KOPT-K1 (cell line): ENCODE results near the gene THAP12.

ENCODE experiments used
- H3K27ac ChIP-seq: fragments of 200-600 bp; sonication (generic); 2 replicates; pipeline ENCODE4 v1.5.1; 2016; ENCODE audit warnings: antibody characterized with exemption, mild to moderate bottlenecking, low read depth, low read length; ENCODE audit not compliant: poor library complexity, severe bottlenecking
- H3K36me3 ChIP-seq: fragments of 200-600 bp; sonication (generic); 2 replicates; pipeline ENCODE4 v1.5.1; 2017; ENCODE audit warnings: antibody characterized with exemption, mild to moderate bottlenecking, low read length, moderate library complexity; ENCODE audit not compliant: insufficient read depth
- H3K9me3 ChIP-seq: fragments of 200-600 bp; sonication (generic); 2 replicates; pipeline ENCODE4 v1.5.1; 2017; ENCODE audit warnings: antibody characterized with exemption, low read length, mild to moderate bottlenecking; ENCODE audit not compliant: insufficient read depth, poor library complexity, severe bottlenecking

THAP12 gene

GRCh38 chr11:76391811-76392475 is 11.0 kb upstream of the THAP12 start:
- Histone ChIP-seq H3K9me3 (no peaks in the 10 kb centered on the region), H3K36me3 (no peaks in the 10 kb centered on the region), H3K27ac (no peak overlapping the region)

- Histone ChIP-seq H3K36me3 (no peaks in the 10 kb centered on the region), H3K9me3 (no peaks in the 10 kb centered on the region), H3K27ac (no peak overlapping the region)
These were observed 10.1 kb upstream of the THAP12 start for GRCh38 chr11:76391021-76391420.

- Histone ChIP-seq H3K27ac (no peak overlapping the region), H3K9me3 (no peaks in the 10 kb centered on the region), H3K36me3 (peaks cover 6% of the 10 kb centered on the region; the same call in 1 of the 2 replicates)
These were observed 7.5 kb upstream of the THAP12 start for GRCh38 chr11:76388408-76388807.

- H3K27ac ChIP-seq, result no peak overlapping the region
- peaks cover 6% of the 10 kb centered on the region; the same call in 1 of the 2 replicates for H3K36me3 ChIP-seq
- no peaks in the 10 kb centered on the region for H3K9me3 ChIP-seq
These were observed 5.0 kb upstream of the THAP12 start for GRCh38 chr11:76385903-76386302.

- Histone ChIP-seq H3K36me3 (peaks cover 6% of the 10 kb centered on the region; the same call in 1 of the 2 replicates), H3K27ac (peak overlapping the region; percentile 56), H3K9me3 (no peaks in the 10 kb centered on the region)
These were observed 1.3 kb upstream of the THAP12 start for GRCh38 chr11:76382209-76382608.

- Histone ChIP-seq H3K9me3 (no peaks in the 10 kb centered on the region), H3K27ac (peak overlapping the region; percentile 56), H3K36me3 (peaks cover 6% of the 10 kb centered on the region; the same call in 1 of the 2 replicates)
These were observed 564 bp downstream of the THAP12 start for GRCh38 chr11:76380159-76380976.

- no peaks in the 10 kb centered on the region for H3K9me3 ChIP-seq
- peak overlapping the region; percentile 56 for H3K27ac ChIP-seq
- peaks cover 4% of the 10 kb centered on the region; the same call in 1 of the 2 replicates for H3K36me3 ChIP-seq
These were observed 1.1 kb downstream of the THAP12 start for GRCh38 chr11:76379807-76380158.

- Histone ChIP-seq H3K9me3 (no peaks in the 10 kb centered on the region), H3K36me3 (no peaks in the 10 kb centered on the region), H3K27ac (no peak overlapping the region)
These were observed 4.0 kb downstream of the THAP12 start for GRCh38 chr11:76376746-76377558.

- H3K36me3 ChIP-seq, result no peaks in the 10 kb centered on the region
These were observed 9.8 kb downstream of the THAP12 start for GRCh38 chr11:76371170-76371569.

GRCh38 chr11:76369406-76369805 is 11.5 kb downstream of the THAP12 start:
- no peak overlapping the region for H3K27ac ChIP-seq
- H3K9me3 ChIP-seq, result no peaks in the 10 kb centered on the region
- H3K36me3 ChIP-seq, result peaks cover 9% of the 10 kb centered on the region

More at GRCh38 chr11:76371170-76371569, 9.8 kb downstream of the THAP12 start:
- Histone ChIP-seq H3K9me3 (no peaks in the 10 kb centered on the region), H3K27ac (no peak overlapping the region)

GRCh38 chr11:76368490-76368889 is 12.4 kb downstream of the THAP12 start:
- Histone ChIP-seq H3K36me3 (peaks cover 11% of the 10 kb centered on the region), H3K27ac (no peak overlapping the region)

GRCh38 chr11:76365038-76365679 is 15.8 kb downstream of the THAP12 start:
- H3K27ac ChIP-seq, result no peak overlapping the region
- peaks cover 20% of the 10 kb centered on the region for H3K36me3 ChIP-seq
- no peaks in the 10 kb centered on the region for H3K9me3 ChIP-seq

More at GRCh38 chr11:76368490-76368889, 12.4 kb downstream of the THAP12 start:
- H3K9me3 ChIP-seq, result no peaks in the 10 kb centered on the region

GRCh38 chr11:76362716-76363115 is 18.2 kb downstream of the THAP12 start:
- H3K27ac ChIP-seq, result no peak overlapping the region
- H3K9me3 ChIP-seq, result no peaks in the 10 kb centered on the region
- H3K36me3 ChIP-seq, result peaks cover 45% of the 10 kb centered on the region

- no peak overlapping the region for H3K27ac ChIP-seq
- no peaks in the 10 kb centered on the region for H3K9me3 ChIP-seq
- peaks cover 54% of the 10 kb centered on the region for H3K36me3 ChIP-seq
These were observed 19.2 kb downstream of the THAP12 start for GRCh38 chr11:76361776-76362175.
